Activated CD8-positive, alpha-beta T cell treated with anti-CD3 and anti-CD28 coated beads for 36 hours (primary cell): ENCODE data around the gene CD99L2. TPM values are rescaled to one million over a fixed set of nuclear protein-coding genes. Genes with fewer than 3 reads are reported as not detected.

ENCODE experiments used
- ATAC-seq: fragments of 200-7000 bp; cut with Tn5 transposase; one replicate; pipeline ENCODE4 v1.10.0; 2021; ENCODE audit warnings: mild to moderate bottlenecking, moderate library complexity
- CTCF ChIA-PET: fragments of 350-600 bp; sonication (Branson Sonifier 250); formaldehyde crosslinking; loops from one replicate; lab custom pipeline; 2021; ENCODE audit warnings: antibody characterized with exemption; lab: Charles Lee
- POLR2A ChIA-PET: fragments of 350-600 bp; sonication (Branson Sonifier 250); formaldehyde crosslinking; loops from one replicate; lab custom pipeline; 2021; ENCODE audit warnings: antibody characterized with exemption; lab: Charles Lee
- DNase-seq: peaks from one replicate; pipeline ENCODE4 v3.0.0-alpha.2; 2020
- H3K27ac Mint-ChIP-seq: one replicate; pipeline ENCODE4 v1.8.0; 2021; ENCODE audit warnings: mild to moderate bottlenecking, mixed read lengths
- H3K27me3 Mint-ChIP-seq: one replicate; pipeline ENCODE4 v1.8.0; 2021; ENCODE audit warnings: mixed read lengths
- H3K36me3 Mint-ChIP-seq: one replicate; pipeline ENCODE4 v1.8.0; 2021; ENCODE audit warnings: low read depth, mixed read lengths
- H3K4me1 Mint-ChIP-seq: one replicate; pipeline ENCODE4 v1.8.0; 2021; ENCODE audit warnings: low read depth, mixed read lengths
- H3K4me3 Mint-ChIP-seq: one replicate; pipeline ENCODE4 v1.8.0; 2021; ENCODE audit warnings: mild to moderate bottlenecking, moderate library complexity, mixed read lengths
- H3K9me3 Mint-ChIP-seq: one replicate; pipeline ENCODE4 v1.8.0; 2021; ENCODE audit warnings: mixed read lengths
- intact Hi-C: fragments of 100-400 bp; cut with micrococcal nuclease; formaldehyde crosslinking; loops from one replicate; pipeline ENCODE4 v1.10.0; 2022
- total RNA-seq, 2 experiments: library from RNA; stranded (reverse); gene quantifications; one replicate each; pipeline ENCODE4 v1.2.3, GENCODE V29; 2021
- TF ChIP-seq, protein P1 (sequence below): fragments of 200-600 bp; IDR thresholded peaks from one replicate; pipeline ENCODE4 v1.8.0; 2022; ENCODE audit warnings: antibody characterized with exemption, mild to moderate bottlenecking

CD99L2 gene
- total RNA-seq, 2 experiments from 2014 or later: 11.9 to 12.6 TPM

GRCh38 chrX:150766351-150767044 is 132.0 kb downstream of the CD99L2 start:
- no peak overlapping the region for H3K27ac Mint-ChIP-seq
- H3K4me1 Mint-ChIP-seq: no peaks in the 10 kb centered on the region
- DNase-seq (no peak), ATAC-seq (no peak)
- no peaks in the 10 kb centered on the region for H3K27me3 Mint-ChIP-seq
- no peaks in the 10 kb centered on the region for H3K36me3 Mint-ChIP-seq
- no peaks in the 10 kb centered on the region for H3K9me3 Mint-ChIP-seq
- no peak overlapping the region for H3K4me3 Mint-ChIP-seq
- intact Hi-C loops: no loop called here
- TF ChIP-seq, protein P1, sequence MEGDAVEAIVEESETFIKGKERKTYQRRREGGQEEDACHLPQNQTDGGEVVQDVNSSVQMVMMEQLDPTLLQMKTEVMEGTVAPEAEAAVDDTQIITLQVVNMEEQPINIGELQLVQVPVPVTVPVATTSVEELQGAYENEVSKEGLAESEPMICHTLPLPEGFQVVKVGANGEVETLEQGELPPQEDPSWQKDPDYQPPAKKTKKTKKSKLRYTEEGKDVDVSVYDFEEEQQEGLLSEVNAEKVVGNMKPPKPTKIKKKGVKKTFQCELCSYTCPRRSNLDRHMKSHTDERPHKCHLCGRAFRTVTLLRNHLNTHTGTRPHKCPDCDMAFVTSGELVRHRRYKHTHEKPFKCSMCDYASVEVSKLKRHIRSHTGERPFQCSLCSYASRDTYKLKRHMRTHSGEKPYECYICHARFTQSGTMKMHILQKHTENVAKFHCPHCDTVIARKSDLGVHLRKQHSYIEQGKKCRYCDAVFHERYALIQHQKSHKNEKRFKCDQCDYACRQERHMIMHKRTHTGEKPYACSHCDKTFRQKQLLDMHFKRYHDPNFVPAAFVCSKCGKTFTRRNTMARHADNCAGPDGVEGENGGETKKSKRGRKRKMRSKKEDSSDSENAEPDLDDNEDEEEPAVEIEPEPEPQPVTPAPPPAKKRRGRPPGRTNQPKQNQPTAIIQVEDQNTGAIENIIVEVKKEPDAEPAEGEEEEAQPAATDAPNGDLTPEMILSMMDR: no peak
- ChIA-PET POLR2A (no interaction called here), CTCF (interaction anchor here (0.9 to 1.4 kb wide), 2 partner anchors 315 kb away, joined by 3 to 8 read pairs; no protein-coding TSS in a partner anchor)

DNA sequence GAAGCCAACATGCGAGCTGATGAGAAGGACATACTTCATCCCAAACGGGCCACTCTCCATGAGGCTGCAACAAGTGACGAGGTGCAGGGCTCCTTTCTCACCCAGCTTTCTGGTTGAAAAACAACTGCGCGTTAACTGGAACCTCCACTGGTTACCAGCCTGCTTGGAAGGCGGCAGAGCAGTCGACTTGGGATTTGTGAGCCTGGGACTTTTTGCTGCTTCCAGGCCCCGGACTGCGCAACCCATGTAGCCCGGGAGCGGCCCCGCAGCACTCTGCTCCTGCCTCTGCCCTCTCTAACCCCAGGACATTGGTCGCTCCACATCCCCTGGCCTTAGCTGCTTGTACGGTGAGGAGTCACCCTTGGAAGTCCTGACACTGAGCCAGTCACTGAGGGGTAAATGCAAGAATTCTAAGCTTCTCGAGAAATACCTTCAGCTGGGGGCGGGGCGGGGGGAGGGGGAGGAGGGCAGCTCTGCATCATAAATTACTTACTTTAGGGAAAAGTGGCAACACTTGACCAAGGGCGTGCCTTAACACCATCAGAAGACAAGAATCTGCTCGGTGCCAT is 132.6 kb downstream of the CD99L2 start:
- POLR2A ChIA-PET: no interaction called here
- no peaks in the 10 kb centered on the region for H3K36me3 Mint-ChIP-seq
- DNase-seq (no peak), ATAC-seq (no peak)
- TF ChIP-seq, protein P1: no peak
- intact Hi-C loops: no loop called here
- no peaks in the 10 kb centered on the region for H3K9me3 Mint-ChIP-seq
- no peaks in the 10 kb centered on the region for H3K27me3 Mint-ChIP-seq
- no peak overlapping the region for H3K4me3 Mint-ChIP-seq
- H3K27ac Mint-ChIP-seq: no peak overlapping the region
- CTCF ChIA-PET: interaction anchor here (0.9 kb wide), 1 partner anchor 316 kb away, joined by 3 read pairs; no protein-coding TSS in a partner anchor
- no peaks in the 10 kb centered on the region for H3K4me1 Mint-ChIP-seq

GRCh38 chrX:150765237-150765636 is 133.2 kb downstream of the CD99L2 start:
- H3K27ac Mint-ChIP-seq: no peak overlapping the region
- no peaks in the 10 kb centered on the region for H3K4me1 Mint-ChIP-seq
- ChIA-PET POLR2A (no interaction called here), CTCF (no interaction called here)
- intact Hi-C loops: no loop called here
- H3K36me3 Mint-ChIP-seq: no peaks in the 10 kb centered on the region
- DNase-seq (no peak), ATAC-seq (no peak)
- H3K27me3 Mint-ChIP-seq: no peaks in the 10 kb centered on the region
- H3K4me3 Mint-ChIP-seq: no peak overlapping the region
- TF ChIP-seq, protein P1: no peak
- no peaks in the 10 kb centered on the region for H3K9me3 Mint-ChIP-seq

DNA sequence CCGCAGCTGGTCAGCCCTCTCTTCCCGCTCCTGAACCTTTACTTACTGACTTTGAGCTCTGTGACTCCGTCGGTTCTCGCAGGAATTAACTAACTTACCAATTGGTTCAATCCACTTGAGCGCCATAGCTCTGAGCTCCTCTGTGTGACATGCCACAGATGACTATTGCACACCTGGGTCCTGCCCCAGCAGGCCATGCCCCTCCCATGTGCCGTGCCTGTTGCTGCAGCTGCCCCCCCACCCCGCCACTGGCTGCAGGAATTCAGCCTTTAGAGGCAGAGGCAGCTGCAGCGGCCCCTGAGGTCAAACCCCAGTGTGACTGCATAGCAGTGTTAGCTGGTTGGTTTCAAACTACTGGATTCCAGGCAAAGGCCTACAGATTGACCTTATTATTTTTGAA is 134.7 kb downstream of the CD99L2 start:
- H3K9me3 Mint-ChIP-seq: no peaks in the 10 kb centered on the region
- ATAC-seq (no peak), DNase-seq (no peak)
- no peak overlapping the region for H3K4me3 Mint-ChIP-seq
- ChIA-PET POLR2A (interaction anchor here (0.5 kb wide), 1 partner anchor 401 kb away, joined by 3 read pairs; no protein-coding TSS in a partner anchor), CTCF (no interaction called here)
- H3K36me3 Mint-ChIP-seq: no peaks in the 10 kb centered on the region
- TF ChIP-seq, protein P1: no peak
- intact Hi-C loops: no loop called here
- no peak overlapping the region for H3K27ac Mint-ChIP-seq
- H3K27me3 Mint-ChIP-seq: no peaks in the 10 kb centered on the region
- no peaks in the 10 kb centered on the region for H3K4me1 Mint-ChIP-seq

DNA sequence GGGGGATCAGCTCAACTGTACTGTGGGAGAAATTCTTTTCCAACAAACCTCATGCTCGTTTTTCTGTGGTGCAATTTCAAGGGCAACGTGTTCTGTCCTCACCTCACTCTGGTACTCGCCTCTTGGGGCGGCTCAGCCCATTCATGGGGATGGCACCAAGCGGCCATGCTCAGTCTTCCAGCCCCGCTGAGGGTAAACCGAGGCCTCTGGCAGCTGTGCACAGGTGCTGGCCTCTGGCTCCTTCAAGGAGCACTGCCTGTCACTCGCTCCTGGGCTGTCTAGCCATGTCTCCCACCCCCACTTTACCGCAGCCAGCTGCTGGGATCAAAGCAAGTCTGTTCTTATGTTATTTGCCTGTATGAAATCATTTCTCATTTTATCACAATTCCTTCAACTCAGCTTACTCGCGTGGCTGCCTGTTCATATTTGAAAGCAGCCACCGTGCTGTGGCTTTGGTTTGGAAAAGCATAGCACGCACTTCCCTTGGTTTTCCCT is 135.1 kb downstream of the CD99L2 start:
- Mint-ChIP-seq H3K4me1 (no peaks in the 10 kb centered on the region), H3K27me3 (no peaks in the 10 kb centered on the region), H3K9me3 (no peaks in the 10 kb centered on the region), H3K36me3 (no peaks in the 10 kb centered on the region), H3K4me3 (no peak overlapping the region), H3K27ac (no peak overlapping the region)
- DNase-seq (no peak), ATAC-seq (no peak)
- intact Hi-C loops: no loop called here
- ChIA-PET POLR2A (no interaction called here), CTCF (no interaction called here)
- TF ChIP-seq, protein P1: no peak
